Mammary epithelial cell (primary cell): Measurements from ENCODE around the gene STX1A.

Source experiments
- CTCF ChIP-seq, 2 donors: IDR thresholded peaks in 1 of 2; conservative IDR thresholded peaks in 1 of 2; 2 replicates each; pipeline ENCODE4 v1.5.1; 2011 to 2012; ENCODE audit warnings: inconsistent platforms in 2 of 2, low read length in 2 of 2, mild to moderate bottlenecking in 2 of 2, control low read depth in 1 of 2, low read depth in 1 of 2; ENCODE audit not compliant: insufficient read depth in 1 of 2; ENCODE audit errors: extremely low read depth in 1 of 2
- EZH2 ChIP-seq: IDR thresholded peaks from 2 replicates; pipeline ENCODE4 v1.6.1; 2012; ENCODE audit warnings: low read length, inconsistent platforms, borderline replicate concordance

GRCh38 chr7:73707045-73707631, 12.3 kb downstream of the STX1A start:
- TF ChIP-seq CTCF (conservative IDR thresholded peaks at IDR 0.05 in 1 of 2, IDR thresholded peaks at IDR 0.05 in 1 of 2; ENCODE audit: extremely low read depth in 1 of 2, insufficient read depth in 1 of 2, low read depth in 1 of 2, low read length in 2 of 2) (no peak), EZH2 (no peak)
